HepG2 (cell line): ENCODE measurements around the gene CYRIA. TPM values are rescaled to one million over a fixed set of nuclear protein-coding genes. Genes with fewer than 3 reads are reported as not detected.

Experiments used
- ATAC-seq: fragments of 200-7000 bp; cut with Tn5 transposase; 3 replicates; pipeline ENCODE4 v1.9.1; 2020; ENCODE audit warnings: mild to moderate bottlenecking, moderate library complexity
- BruUV-seq: library from RNA; stranded (reverse); fragments of 400-500 nt; replicated peaks from 2 replicates; lab custom pipeline; 2021; lab: Mats Ljungman, UMichigan
- CTCF ChIA-PET: fragments of 300-600 bp; formaldehyde crosslinking; extraction: SDS; loops from one replicate; lab custom pipeline; 2021; ENCODE audit warnings: low total read pairs, inconsistent platforms, low intra/inter-chr PET ratio; lab: Yijun Ruan, JAX
- POLR2A ChIA-PET: fragments of 350-600 bp; sonication (Branson Sonifier 250); formaldehyde crosslinking; loops from one replicate; lab custom pipeline; 2020; ENCODE audit warnings: antibody characterized with exemption, inconsistent platforms; lab: Yijun Ruan, JAX
- DNase-seq: peaks from one replicate; pipeline ENCODE4 v3.0.0-alpha.2; 2015; ENCODE audit warnings: low spot score
- FAIRE-seq: peaks from 3 replicates; lab custom pipeline; 2011; peaks lifted over from hg19 to GRCh38; lab: Jason Lieb, UNC
- H2AFZ ChIP-seq: one replicate; pipeline ENCODE4 v1.6.1; 2011; ENCODE audit warnings: low read length, inconsistent platforms
- H3K27ac ChIP-seq: fragments of 300-600 bp; 3 replicates; pipeline ENCODE4 v1.8.0; 2011; ENCODE audit warnings: mixed run types, mild to moderate bottlenecking, mixed read lengths, low read length, inconsistent platforms; ENCODE audit not compliant: insufficient read depth; ENCODE audit errors: extremely low read length
- H3K27me3 ChIP-seq, 2 experiments: fragments of 200-600 bp in 1 of 2; 2 replicates in 1 of 2; 3 replicates in 1 of 2; pipeline versions ENCODE4 v1.6.0 to v1.8.0; 2011; ENCODE audit warnings: low read length in 2 of 2, mild to moderate bottlenecking in 2 of 2, moderate library complexity in 2 of 2, inconsistent platforms in 1 of 2; ENCODE audit not compliant: insufficient read depth in 2 of 2, control insufficient read depth in 1 of 2
- H3K36me3 ChIP-seq, 2 experiments: fragments of 200-600 bp in 1 of 2; replicated peaks in 1 of 2; 2 replicates in 1 of 2; 3 replicates in 1 of 2; pipeline versions ENCODE4 v1.5.1 to v1.8.0; 2011; ENCODE audit warnings: low read length in 2 of 2, inconsistent platforms in 1 of 2; ENCODE audit not compliant: insufficient read depth in 2 of 2, control insufficient read depth in 1 of 2
- H3K4me1 ChIP-seq: 2 replicates; pipeline ENCODE4 v1.5.1; 2012; ENCODE audit warnings: low read length, inconsistent platforms; ENCODE audit not compliant: insufficient read depth
- H3K4me2 ChIP-seq: 2 replicates; pipeline ENCODE4 v1.6.0; 2011; ENCODE audit warnings: low read depth, low read length, inconsistent platforms
- H3K4me3 ChIP-seq, 3 experiments: fragments of 200-600 bp in 1 of 3; sonication (generic), shearing (Covaris generic) in 1 of 3; replicated peaks in 1 of 3; 2 replicates each; pipeline ENCODE4 v1.5.1; 2011 to 2016; ENCODE audit warnings: low read length in 3 of 3, inconsistent platforms in 2 of 3, low read depth in 2 of 3, mild to moderate bottlenecking in 2 of 3, control low read depth in 1 of 3, mixed read lengths in 1 of 3; ENCODE audit not compliant: insufficient read depth in 1 of 3
- H3K79me2 ChIP-seq: one replicate; pipeline ENCODE4 v1.6.1; 2011; ENCODE audit warnings: low read length, inconsistent platforms; ENCODE audit not compliant: insufficient read depth
- H3K9ac ChIP-seq: 2 replicates; pipeline ENCODE4 v1.6.0; 2011; ENCODE audit warnings: mild to moderate bottlenecking, low read depth, low read length, inconsistent platforms; ENCODE audit not compliant: insufficient read depth
- H3K9me3 ChIP-seq: 2 replicates; pipeline ENCODE4 v1.5.1; 2012; ENCODE audit warnings: mild to moderate bottlenecking, low read length
- H4K20me1 ChIP-seq: 2 replicates; pipeline ENCODE4 v1.6.0; 2011; ENCODE audit warnings: inconsistent platforms, mild to moderate bottlenecking, low read length, moderate library complexity; ENCODE audit not compliant: insufficient read depth
- ARNT2 ChIP-seq: sonication (generic); formaldehyde crosslinking; IDR thresholded peaks from 2 replicates; pipeline ENCODE4 v1.8.0; 2022; ENCODE audit warnings: mild to moderate bottlenecking, low read depth, missing genetic modification reagents, moderate library complexity
- ASH2L ChIP-seq: fragments of 300-600, 200-600 bp; sonication (generic); IDR thresholded peaks from 2 replicates; pipeline ENCODE4 v1.7.0; 2017; ENCODE audit warnings: low read depth, mild to moderate bottlenecking, moderate library complexity, mixed read lengths, low read length; ENCODE audit not compliant: insufficient read length
- ATF4 ChIP-seq, 2 experiments: fragments of 450-650 bp in 1 of 2; sonication (generic) in 1 of 2; formaldehyde crosslinking; IDR thresholded peaks; 2 replicates each; pipeline versions ENCODE4 v1.5.0 to v1.8.0; 2020 to 2022; ENCODE audit warnings: mild to moderate bottlenecking in 1 of 2, missing genetic modification reagents in 1 of 2
- CEBPZ ChIP-seq: IDR thresholded peaks from 2 replicates; pipeline ENCODE4 v1.6.1; 2012; ENCODE audit warnings: low read length, improper control_type of control experiment
- CENPX ChIP-seq: sonication (generic); formaldehyde crosslinking; IDR thresholded peaks from 2 replicates; pipeline ENCODE4 v1.9.0; 2021; ENCODE audit warnings: mild to moderate bottlenecking, missing genetic modification reagents, moderate library complexity
- ETS1 ChIP-seq: sonication (generic); formaldehyde crosslinking; IDR thresholded peaks from 2 replicates; pipeline ENCODE4 v1.4.0; 2020; ENCODE audit warnings: missing genetic modification reagents
- MYNN ChIP-seq: sonication (generic); formaldehyde crosslinking; IDR thresholded peaks from 2 replicates; pipeline ENCODE4 v1.4.0; 2020; ENCODE audit warnings: mild to moderate bottlenecking, low read depth, missing genetic modification reagents
- NONO ChIP-seq, 2 experiments: fragments of 450-650 bp in 1 of 2; sonication (generic) in 1 of 2; formaldehyde crosslinking in 1 of 2; IDR thresholded peaks in 1 of 2; conservative IDR thresholded peaks in 1 of 2; 2 replicates each; pipeline versions ENCODE4 v1.6.1 to v1.8.0; 2017 to 2022; ENCODE audit warnings: mild to moderate bottlenecking in 1 of 2, missing genetic modification reagents in 1 of 2, moderate library complexity in 1 of 2
- PAF1 ChIP-seq: IDR thresholded peaks from 2 replicates; pipeline ENCODE4 v1.6.1; 2016; ENCODE audit warnings: missing genetic modification reagents, missing compliant biosample characterization
- SNRNP70 ChIP-seq: fragments of 200-400 bp; formaldehyde crosslinking; IDR thresholded peaks from 2 replicates; pipeline ENCODE4 v1.6.1; 2017; ENCODE audit warnings: mild to moderate bottlenecking, low read depth, low read length, moderate library complexity
- WIZ ChIP-seq: sonication (generic); formaldehyde crosslinking; IDR thresholded peaks from 2 replicates; pipeline ENCODE4 v1.5.1; 2020; ENCODE audit warnings: mild to moderate bottlenecking, missing genetic modification reagents
- XBP1 ChIP-seq: sonication (generic); formaldehyde crosslinking; IDR thresholded peaks from 2 replicates; pipeline ENCODE4 v1.5.0; 2020; ENCODE audit warnings: missing genetic modification reagents
- ZBTB42 ChIP-seq: sonication (generic); formaldehyde crosslinking; IDR thresholded peaks from 2 replicates; pipeline ENCODE4 v1.5.0; 2020; ENCODE audit warnings: mild to moderate bottlenecking, missing genetic modification reagents
- ZNF263 ChIP-seq: sonication (generic); formaldehyde crosslinking; IDR thresholded peaks from 2 replicates; pipeline ENCODE4 v1.4.0; 2020; ENCODE audit warnings: missing genetic modification reagents
- ZNF264 ChIP-seq: sonication (generic); formaldehyde crosslinking; IDR thresholded peaks from 2 replicates; pipeline ENCODE4 v1.4.0; 2020; ENCODE audit warnings: missing genetic modification reagents
- ZNF605 ChIP-seq: sonication (generic); formaldehyde crosslinking; IDR thresholded peaks from 2 replicates; pipeline ENCODE4 v1.8.0; 2022; ENCODE audit warnings: mild to moderate bottlenecking, missing genetic modification reagents
- ZNF607 ChIP-seq: sonication (generic); formaldehyde crosslinking; IDR thresholded peaks from 2 replicates; pipeline ENCODE4 v1.5.1; 2020; ENCODE audit warnings: missing genetic modification reagents, mild to moderate bottlenecking, borderline replicate concordance
- WGBS: methylation state at CpG from one replicate; pipeline ENCODE4 v1.1.6; 2017; ENCODE audit warnings: low lambda C conversion rate; 5-methylcytosine and 5-hydroxymethylcytosine counted together
- in situ Hi-C: cut with HindIII; loops from 2 replicates; pipeline ENCODE4 v1.10.0; 2017; ENCODE audit warnings: low pct_unique_long_range_greater_than_20kb; ENCODE audit not compliant: extremely low pct_ligation_motif_present
- intact Hi-C: fragments of 100-400 bp; cut with micrococcal nuclease; formaldehyde crosslinking; loops from one replicate; pipeline ENCODE4 v1.10.0; 2022; ENCODE audit not compliant: unreplicated experiment
- polyA plus RNA-seq, 8 experiments: library from polyadenylated mRNA; depleted of rRNA in 3 of 8; stranded (reverse) in 7 of 8; unstranded in 1 of 8; fragments of >200 nt; fragmentation: Illumina TruSeq in 4 of 8; extraction: Trizol in 4 of 8; gene quantifications; 2 replicates each; pipeline versions ENCODE4 v1.2.1 to v1.2.3, GENCODE V29; 2011 to 2016; ENCODE audit warnings: low read depth in 4 of 8, missing spikeins in 1 of 8, mixed read lengths in 1 of 8; ENCODE audit not compliant: insufficient read depth in 1 of 8
- total RNA-seq, 5 experiments: library from RNA; depleted of rRNA; stranded (reverse); fragments of >200 nt; fragmentation: Illumina TruSeq; extraction: Trizol; gene quantifications; 2 replicates each; pipeline ENCODE4 v1.2.3, GENCODE V29; 2016; ENCODE audit warnings: low read depth in 1 of 5

Gene CYRIA
- total and polyA plus RNA-seq, 2 of the 13 experiments (the other 11 are each of a cell fraction or from before 2014, with no cell fraction given) = 0.09 TPM; not detected in 1

GRCh38 chr2:16626497-16626896, 39.1 kb downstream of the CYRIA start (continued):
- TF ChIP-seq ATF4 (CRISPR knock-in tag; IDR thresholded peaks at IDR 0.05) = no peak
- TF ChIP-seq MYNN (CRISPR knock-in tag) = no peak

- Histone ChIP-seq H2AFZ (no peak overlapping the region), H3K27me3 (peaks cover 0 to 11% of the 10 kb centered on the region in 2 experiments; a peak in 2 of 5 replicates), H3K4me3 (no peak overlapping the region), H3K36me3 (no peaks in the 10 kb centered on the region), H4K20me1 (no peaks in the 10 kb centered on the region)
- DNase-seq (no peak), FAIRE-seq (no peak)
- no TSS peak for BruUV-seq
- CTCF ChIA-PET = no interaction called here
- TF ChIP-seq ZNF607 (CRISPR knock-in tag) (no peak), ZNF605 (CRISPR knock-in tag) (no peak), ZNF263 (CRISPR knock-in tag) (no peak), CENPX (CRISPR knock-in tag) (no peak), SNRNP70 (no peak), PAF1 (CRISPR knock-in tag) (no peak), ASH2L (no peak), ZNF264 (CRISPR knock-in tag) (no peak), CEBPZ (no peak), NONO (IDR thresholded peaks at IDR 0.05) (no peak), NONO (CRISPR knock-in tag; conservative IDR thresholded peaks at IDR 0.05) (no peak), ARNT2 (CRISPR knock-in tag) (no peak), WIZ (CRISPR knock-in tag) (no peak), ETS1 (CRISPR knock-in tag) (no peak), XBP1 (CRISPR knock-in tag) (no peak), ZBTB42 (CRISPR knock-in tag) (no peak)
- TF ChIP-seq, all 625 proteins: peak for 0
- Histone ChIP-seq H3K4me2 (no peak overlapping the region), H3K27ac (no peak overlapping the region), H3K79me2 (no peaks in the 10 kb centered on the region), H3K9ac (no peak overlapping the region), H3K9me3 (no peaks in the 10 kb centered on the region), H3K4me1 (no peaks in the 10 kb centered on the region)
- 72% methylated on average over 2 of the region's 2 CpGs for WGBS
- intact Hi-C loops (no loop called here), in situ Hi-C loops (no loop called here)
- ATAC-seq = no peak
- POLR2A ChIA-PET = no interaction called here
Observed at GRCh38 chr2:16625759-16626158, 39.9 kb downstream of the CYRIA start.
